MV-4-11 (cell line): ENCODE measurements around the gene TRPC5OS.

Experiments used
- DNase-seq: peaks from one replicate; lab custom pipeline; 2025; lab: John Stamatoyannopoulos, UW

The TRPC5OS gene

GRCh38 chrX:111875881-111876280, at the start of gene TRPC5OS:
Gene TRPC5OS, plus strand, starts transcription at chrX:111876181. Its CDS starts 25,669 bp downstream, at chrX:111901850.
- no peak for DNase-seq

GRCh38 chrX:111829345-111829744, 46.6 kb upstream of the TRPC5OS start:
- DNase-seq = no peak

DNA sequence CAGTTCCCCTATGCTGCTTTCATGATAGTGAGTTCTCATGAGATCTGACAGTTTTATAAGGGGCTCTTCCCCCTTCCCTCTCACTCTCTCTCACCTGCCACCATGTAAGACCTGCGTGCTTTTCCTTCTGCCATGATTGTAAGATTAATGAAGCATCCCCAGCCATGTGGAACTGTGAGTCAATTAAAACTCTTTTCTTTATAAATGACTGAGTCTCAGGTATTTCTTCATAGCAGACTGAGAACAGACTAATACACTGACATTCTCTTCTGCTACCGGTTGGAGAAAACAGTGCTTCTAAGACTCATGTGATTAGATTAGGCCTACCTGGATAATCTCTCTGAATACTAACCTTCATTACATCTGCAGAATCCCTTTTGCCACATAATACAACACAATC, 45.4 kb upstream of the TRPC5OS start:
- no peak for DNase-seq

DNA sequence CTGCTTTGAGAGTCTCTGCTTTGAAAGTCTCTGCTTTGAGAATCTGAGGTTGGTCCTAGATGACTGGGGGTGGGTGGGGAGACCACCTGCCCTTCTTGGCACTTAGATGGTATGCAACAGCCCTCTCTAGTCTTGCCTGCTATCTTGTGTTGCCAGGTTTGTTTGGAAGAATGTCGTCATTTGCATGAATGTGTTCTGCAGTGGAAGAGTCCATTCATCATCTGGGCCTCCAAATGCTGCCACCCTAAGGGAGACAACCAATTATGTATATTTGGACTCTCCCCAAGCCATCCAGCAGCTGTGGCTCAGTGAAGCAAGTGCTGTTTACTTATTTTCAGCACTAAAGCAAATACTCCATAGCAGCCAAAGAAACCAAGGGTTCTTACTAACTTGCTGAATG, 44.6 kb upstream of the TRPC5OS start:
- no peak for DNase-seq

DNA sequence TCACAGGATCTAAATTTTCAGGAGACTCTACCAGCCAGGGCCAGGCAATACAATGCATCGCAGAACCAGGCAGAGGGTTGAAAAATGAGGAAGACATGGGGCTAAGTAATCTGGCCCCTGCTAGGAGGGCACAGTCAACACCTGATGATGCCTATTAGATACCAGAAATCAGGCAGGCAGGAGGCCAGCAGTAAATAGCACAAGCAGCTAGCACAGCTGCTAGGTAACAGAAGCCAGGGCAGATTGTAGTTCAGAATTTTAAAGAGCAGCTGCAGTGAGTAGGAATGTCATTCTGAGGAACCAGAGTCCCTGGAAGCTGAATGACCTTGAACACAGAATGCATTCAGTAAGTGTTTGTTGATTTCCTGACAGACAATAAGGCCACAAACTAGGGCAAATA, 38.8 kb upstream of the TRPC5OS start:
- DNase-seq = no peak

DNA sequence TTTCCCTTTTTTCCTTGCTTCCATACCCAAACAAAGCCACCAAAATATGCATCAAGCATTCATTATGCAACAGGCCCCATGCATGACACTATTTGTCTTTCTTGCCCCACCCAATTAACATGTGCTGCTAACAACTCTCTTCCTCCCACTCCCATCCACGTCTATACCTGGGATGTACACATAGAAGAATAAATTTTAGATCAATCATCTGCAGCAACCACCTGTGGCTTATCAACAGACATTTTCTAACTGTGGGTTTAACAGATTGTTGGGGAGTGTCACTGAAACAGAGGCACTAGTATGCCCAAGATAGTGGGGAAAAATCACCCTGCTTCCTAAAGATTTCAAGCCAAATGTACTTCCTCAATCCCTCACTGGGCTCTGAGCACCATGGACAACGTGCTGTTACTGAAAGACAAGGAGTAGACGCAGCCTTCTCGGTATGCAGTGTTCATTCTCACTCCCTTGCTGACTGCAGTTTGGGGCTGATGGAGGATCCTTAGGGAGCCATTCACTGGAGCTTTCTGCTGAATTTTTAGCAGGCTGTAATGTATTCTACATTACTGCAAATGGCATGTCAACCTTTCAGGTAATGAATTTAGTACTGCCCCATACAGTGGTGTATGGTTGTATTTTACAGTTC, 28.4 kb upstream of the TRPC5OS start:
- DNase-seq = no peak

DNA sequence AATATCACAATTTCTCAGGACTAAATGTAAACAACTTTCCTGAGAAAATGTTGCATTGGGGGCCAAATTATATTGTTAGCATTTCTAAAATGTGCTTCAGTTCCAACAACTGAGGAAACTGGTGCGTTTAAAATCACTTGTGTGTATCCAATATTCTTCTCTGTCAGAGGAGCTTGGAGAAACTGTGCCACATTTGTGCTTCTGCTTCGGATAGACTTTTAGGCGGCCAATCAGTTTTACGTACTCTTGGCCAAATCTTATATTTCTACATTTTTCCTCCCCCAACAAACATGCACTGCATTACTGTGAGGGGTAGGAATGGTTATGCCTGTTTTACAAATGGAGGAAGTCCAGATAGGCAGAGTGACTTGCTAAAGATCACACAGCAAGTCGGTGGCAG, 27.4 kb upstream of the TRPC5OS start:
- DNase-seq = no peak

DNA sequence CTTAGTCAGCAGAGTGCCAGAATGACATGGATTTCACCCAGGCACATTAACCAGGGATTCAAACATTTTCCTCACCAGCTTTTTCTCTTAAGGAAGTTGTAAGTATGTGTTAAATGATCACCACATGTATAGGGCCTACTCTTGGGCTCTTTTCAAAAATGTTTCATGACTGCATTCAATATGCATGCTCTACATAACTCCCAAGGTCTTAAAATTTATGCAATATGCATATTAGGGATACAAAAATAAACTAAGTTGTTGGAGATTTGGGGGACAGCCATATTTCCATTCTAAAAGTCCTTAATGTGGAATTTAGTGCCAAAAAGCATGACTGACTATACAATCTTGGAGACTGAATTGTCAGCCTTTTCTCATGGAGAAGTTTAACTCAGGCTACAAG, 25.0 kb upstream of the TRPC5OS start:
- DNase-seq = no peak

GRCh38 chrX:111854556-111855490, 21.2 kb upstream of the TRPC5OS start:
- DNase-seq = no peak

DNA sequence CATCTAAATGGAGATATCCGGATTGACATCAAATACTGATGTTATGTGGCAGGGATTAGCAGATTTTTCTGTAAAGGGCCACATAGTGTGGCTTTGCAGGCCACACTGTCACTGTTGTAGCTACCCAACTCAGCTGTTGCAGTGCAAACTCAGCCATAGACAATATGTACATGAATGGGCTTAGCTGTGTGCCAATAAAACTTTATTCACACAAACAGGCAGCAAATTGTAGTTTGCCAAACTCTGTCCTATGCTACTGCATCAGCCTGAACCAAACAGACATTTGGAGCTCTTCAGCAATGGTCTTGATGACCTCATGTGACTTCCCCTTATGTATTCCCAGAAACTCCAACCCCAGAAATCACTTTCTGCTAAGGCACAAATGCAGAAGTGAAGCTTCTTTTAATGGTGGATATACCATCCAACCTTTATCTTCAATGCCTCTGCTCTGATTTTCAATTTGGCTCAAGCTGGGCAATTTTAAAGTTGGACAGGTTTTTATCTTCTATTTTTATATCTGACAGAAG, 18.4 kb upstream of the TRPC5OS start:
- DNase-seq = peak; percentile 62

DNA sequence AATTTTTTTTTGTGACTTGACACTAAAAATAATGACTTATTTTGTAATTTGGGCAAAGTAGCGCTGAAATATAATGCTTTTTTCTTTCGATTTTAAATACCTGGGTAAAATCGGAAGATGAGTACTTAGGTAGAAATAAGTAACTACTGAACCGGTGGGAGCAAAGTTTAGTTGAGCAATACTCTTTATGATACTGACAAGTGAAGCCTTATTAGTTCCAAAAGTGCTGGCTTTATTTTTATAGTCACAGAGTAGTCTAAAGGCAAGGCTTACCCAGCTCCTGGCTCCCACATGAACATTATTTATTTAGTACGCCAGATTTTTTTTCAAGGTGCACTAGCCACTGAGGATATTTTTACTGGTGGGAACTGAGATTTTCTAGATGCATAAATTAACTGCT, 14.4 kb upstream of the TRPC5OS start:
- no peak for DNase-seq

GRCh38 chrX:111867236-111867635, 8.7 kb upstream of the TRPC5OS start:
- no peak for DNase-seq

GRCh38 chrX:111868726-111869638, 7.0 kb upstream of the TRPC5OS start:
- DNase-seq = peak; percentile 0

- peak; percentile 1 for DNase-seq
These were observed 6.3 kb upstream of the TRPC5OS start for GRCh38 chrX:111869639-111870034.

DNA sequence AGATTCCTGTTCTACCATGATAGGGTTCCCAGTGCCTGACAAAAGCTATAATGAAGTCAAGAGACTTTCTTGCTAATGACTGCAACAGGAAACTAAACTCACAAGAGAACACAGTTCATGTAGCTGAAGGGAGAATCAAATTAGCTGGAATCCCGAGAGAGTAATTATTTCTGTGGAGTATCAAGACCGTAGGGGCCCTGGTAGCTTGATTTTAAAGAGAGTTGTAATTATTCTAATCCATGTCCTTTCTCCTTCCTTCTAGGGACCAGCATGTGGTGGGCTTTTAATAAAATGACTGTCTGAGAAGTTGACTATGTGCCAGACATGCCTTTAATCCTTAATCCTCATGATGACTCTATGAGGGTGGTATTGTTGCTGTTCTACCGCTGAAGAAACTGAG, 1.7 kb upstream of the TRPC5OS start:
- DNase-seq = no peak

GRCh38 chrX:111876646-111877045, 665 bp downstream of the TRPC5OS start:
- DNase-seq = no peak

DNA sequence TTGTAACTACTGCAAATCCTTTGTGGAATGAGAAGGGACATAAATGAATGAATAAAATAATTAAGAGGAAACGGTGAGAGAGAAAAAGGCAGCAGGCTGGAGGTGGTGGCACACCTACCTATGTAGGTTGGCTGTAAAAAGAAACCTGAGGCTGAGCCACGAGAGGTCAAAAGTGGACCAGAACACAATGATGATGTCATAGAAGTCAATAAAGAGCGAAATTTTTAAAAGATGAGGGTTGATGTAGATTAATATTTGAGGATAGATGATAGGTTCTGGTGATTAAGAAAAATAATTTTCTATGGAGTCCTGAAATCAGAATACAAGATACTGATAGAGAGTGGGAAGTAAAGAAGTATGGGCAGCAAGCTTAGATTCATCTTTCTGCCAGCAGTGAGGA, 1.7 kb downstream of the TRPC5OS start:
- no peak for DNase-seq

DNA sequence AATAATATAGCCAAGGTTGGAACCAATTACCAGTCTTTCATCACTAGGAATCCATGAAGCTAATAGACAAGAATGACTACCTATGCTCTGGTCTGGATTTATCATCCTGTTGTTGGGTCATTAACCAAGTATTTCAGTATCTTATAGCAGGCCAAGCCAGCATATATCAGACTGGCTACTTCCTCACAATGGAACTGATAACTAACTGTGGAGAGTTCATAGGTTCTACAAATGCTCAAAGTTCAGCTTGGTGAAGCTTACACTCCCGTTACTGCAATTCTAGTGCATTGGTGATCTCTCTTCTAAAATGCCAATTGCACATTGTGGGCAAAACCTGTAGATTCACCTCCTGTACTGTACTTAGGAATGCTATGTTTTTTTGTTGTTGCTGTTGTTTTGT, 4.8 kb downstream of the TRPC5OS start:
- DNase-seq = no peak

DNA sequence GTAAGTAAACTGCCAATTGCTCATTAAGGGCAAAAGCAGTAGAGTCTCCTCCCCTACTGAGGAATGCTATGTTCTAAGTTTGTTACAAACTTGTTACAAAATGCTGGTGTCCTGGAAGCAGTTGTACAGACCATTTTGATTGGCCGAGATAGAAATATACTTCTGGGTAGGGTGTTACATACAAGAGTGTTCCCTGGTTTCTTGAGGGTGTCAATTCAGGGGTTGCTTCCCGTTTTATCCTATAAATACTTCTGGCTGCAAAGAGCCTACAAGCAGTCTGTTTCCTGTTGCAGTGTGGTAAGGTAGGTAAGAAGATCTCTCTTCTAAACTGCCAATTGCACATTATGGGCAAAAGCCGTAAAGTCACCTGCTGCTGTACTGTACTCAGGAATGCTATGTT, 5.7 kb downstream of the TRPC5OS start:
- peak; percentile 67 for DNase-seq

DNA sequence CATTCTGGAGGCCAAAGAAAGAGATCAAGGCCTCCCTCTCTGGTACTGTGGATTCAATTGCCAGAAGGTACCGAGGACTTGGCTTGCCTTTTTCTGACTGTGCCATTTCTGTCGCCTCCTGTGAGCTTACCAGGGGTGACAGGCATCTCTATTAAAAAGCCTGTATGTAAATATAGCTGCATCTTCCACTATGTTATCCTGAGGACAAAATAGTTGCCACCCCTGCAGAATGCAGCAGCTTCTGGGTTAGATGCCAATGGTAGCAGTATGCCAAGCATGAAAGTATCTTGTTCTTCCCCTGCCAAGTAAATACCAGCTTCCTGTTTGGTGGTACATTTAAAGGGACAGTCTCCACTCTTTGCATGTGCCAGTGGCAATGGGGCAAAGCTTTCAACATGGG, 10.7 kb downstream of the TRPC5OS start:
- DNase-seq = no peak

DNA sequence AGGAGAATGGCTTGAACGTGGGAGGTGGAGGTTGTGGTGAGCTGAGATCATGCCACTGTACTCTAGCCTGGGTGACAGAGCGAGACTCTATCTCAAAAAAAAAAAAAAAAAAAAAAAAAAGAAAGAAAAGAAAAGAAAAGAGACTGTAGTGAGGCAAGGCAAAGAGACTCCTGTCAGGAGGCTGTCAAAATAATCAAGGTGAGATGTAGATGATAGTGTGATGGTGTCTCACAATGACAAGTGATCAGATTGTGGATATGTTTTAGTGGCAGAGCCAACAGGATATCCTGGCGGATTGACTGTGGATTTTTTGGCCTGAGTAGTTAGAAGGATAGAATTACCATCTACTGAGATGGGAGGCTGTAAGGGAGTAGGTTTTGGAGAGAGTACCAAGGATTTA, 12.6 kb downstream of the TRPC5OS start:
- no peak for DNase-seq

DNA sequence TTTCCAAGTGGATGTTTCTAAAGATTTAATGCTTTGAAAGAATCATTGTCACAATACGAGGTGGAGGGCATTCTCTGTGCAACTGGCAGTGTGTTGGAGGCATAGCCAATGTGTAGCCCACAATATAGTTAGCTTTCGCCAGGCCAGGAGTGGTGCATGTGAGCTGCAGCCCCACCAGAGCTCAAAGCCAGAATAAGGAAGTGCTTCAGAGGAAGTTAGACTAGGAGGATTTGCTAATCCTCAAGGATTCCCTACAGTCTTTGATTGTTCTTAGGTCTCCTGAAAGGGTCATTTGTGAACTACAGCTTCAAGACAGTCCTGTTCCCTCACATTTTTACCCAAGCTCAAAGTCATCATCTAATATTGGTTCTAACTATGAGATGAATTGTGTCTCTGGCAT, 16.4 kb downstream of the TRPC5OS start:
- peak; percentile 1 for DNase-seq
